ENCODE data around the gene LACTBL1.
"Not testable (repeated sequence)": the region's sequence is repeated elsewhere in the genome, so short reads cannot be mapped to it uniquely, and the experiment has no call there.

The LACTBL1 gene, protein sequence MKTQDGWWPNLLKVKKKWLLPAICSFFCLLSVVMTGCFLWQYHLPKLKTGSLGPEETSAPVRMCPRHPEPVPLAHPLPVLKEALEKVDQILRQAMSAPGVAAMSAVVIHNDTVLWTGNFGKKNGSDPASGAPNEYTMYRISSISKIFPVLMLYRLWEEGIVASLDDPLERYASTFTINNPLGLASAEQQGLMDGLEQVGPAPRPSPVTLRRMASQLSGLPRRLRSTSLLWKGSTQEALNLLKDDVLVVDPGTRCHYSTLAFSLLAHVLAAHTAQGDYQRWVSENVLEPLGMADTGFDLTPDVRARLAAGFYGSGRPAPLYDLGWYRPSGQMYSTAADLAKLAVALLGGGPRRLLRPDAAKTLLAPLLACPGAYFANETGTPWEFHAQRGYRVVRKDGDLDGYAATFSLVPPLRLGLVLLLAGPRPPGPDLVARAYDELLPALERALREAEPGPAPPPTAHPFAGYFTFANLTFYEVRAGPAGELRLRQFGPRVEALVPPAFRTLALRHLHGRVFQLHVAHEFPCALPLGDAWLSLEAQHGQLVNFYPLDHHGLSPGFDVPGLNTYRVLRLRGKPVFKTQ

DNA sequence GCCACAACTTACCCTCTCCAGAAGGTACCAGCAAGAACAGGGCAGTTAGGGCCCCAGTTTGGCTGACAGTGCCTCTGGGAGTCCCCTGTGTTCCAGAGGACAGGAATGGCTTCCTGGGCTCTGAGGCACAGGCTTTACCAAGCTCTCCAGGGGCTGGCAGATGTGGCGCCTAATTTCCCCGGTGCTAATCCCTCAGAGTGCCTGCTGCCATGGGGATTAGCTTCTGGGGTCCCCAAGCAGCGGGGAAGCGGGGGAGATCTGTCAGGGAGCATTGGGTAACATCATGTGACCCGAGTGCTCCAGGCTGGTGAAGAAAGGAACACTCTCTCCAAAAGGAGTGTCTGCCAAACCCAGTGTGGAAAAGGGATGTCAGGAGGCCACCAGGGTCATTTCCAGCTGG, at the start of gene LACTBL1:
LACTBL1 (minus strand) TSS at position 107 of the 400 bp plus-strand sequence. CDS start 550 bp downstream, outside the sequence.
- no peak for DNase-seq (ENCODE audit: low read depth)

- DNase-seq (ENCODE audit: low read depth) = no peak
Measured at GRCh38 chr1:23021834-23022233, 49.2 kb upstream of the LACTBL1 start.

GRCh38 chr1:23020706-23021405, 48.2 kb upstream of the LACTBL1 start:
- DNase-seq (ENCODE audit: low read depth) = no peak

- DNase-seq (ENCODE audit: low read depth) = peak; percentile 4
Measured at GRCh38 chr1:23019863-23020625, 47.4 kb upstream of the LACTBL1 start.

DNA sequence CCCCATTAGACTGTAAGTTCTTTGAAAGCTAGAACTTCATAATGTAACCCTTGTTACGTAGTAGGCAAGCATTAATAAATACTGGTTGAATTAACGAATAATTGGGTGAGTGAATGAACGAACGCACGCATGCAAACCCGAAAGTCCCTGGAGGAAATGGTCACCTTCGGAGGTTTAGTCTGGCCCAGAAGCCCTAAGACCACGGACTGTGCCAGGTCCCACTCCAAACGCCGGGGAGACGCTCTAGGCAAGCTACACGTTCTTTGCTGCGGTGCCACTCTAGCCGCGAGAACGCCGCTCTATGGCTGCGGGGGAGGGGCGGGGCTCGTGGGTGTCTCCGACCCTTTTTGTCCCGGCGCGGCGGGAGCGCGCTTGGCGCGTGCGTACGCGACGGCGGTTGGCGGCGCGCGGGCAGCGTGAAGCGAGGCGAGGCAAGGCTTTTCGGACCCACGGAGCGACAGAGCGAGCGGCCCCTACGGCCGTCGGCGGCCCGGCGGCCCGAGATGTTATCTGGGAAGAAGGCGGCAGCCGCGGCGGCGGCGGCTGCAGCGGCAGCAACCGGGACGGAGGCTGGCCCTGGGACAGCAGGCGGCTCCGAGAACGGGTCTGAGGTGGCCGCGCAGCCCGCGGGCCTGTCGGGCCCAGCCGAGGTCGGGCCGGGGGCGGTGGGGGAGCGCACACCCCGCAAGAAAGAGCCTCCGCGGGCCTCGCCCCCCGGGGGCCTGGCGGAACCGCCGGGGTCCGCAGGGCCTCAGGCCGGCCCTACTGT, 46.6 kb upstream of the LACTBL1 start, which contains the start of gene KDM1A:
KDM1A (plus strand) TSS at position 375 of the 769 bp plus-strand sequence; CDS start at position 504, 129 bp downstream.
- peak; percentile 94 for DNase-seq (ENCODE audit: low read depth)

DNA sequence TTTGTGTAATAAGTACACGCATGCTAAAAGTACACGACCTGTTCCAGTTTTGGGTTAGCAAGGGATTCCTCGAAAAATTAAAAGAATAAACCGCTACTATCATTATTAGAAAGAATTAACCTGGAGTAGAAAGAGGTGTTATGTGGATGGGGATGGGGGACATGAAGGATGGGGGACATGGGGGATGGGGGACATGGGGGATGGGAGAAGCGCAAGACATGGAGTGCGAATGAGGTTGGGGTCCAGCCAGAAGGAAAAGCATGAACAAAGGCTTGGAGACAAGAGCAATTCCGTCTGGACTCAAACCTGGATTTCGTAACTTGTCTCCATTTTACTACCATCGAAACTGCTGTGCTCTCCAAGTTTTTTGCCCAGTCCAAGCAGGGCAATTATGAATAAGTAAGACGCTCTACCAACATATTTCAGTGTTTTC, 46.0 kb upstream of the LACTBL1 start:
- no peak for DNase-seq (ENCODE audit: low read depth)

DNA sequence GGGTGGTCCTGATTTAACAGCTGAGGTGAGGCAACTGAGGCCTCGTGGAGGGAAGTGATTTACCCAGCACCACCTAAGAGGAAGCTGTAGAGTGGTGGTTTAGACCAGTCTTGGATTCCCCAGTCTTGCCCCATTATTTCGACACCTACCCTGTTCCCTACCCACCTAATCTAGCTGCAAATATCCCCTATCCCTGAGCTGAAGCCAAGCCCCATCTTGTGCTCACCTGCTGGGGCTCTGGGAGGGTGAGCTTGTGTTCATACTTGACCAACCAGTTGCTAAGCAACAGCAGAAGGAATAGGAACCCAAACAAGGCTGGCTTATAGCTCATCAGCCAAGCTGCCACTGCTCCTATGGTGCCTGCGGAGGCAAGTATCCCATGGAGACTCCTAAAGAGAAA, 41.0 kb upstream of the LACTBL1 start:
- no peak for DNase-seq (ENCODE audit: low read depth)

- not testable (repeated sequence) for DNase-seq (ENCODE audit: low read depth)
Measured at GRCh38 chr1:23010025-23010424, 37.4 kb upstream of the LACTBL1 start.

DNA sequence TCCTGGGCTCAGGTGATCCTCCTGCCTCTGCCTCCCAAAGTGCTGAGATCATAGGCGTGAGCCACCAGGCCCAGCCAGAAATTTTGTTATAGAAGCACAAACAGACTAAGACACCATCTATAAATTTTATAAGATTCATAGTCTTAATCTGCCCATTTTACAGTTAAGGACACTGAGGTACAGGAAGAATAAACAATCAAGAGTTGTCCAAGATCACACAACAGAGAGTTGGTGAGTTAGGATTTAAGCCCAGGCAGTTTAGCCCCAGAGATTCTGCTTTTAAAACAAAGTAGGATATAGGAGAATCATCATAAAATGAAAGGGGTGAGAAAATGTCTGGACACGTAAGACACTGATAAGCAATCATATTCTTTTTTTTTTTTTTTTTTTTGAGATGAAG, 36.2 kb upstream of the LACTBL1 start:
- no peak for DNase-seq (ENCODE audit: low read depth)

DNA sequence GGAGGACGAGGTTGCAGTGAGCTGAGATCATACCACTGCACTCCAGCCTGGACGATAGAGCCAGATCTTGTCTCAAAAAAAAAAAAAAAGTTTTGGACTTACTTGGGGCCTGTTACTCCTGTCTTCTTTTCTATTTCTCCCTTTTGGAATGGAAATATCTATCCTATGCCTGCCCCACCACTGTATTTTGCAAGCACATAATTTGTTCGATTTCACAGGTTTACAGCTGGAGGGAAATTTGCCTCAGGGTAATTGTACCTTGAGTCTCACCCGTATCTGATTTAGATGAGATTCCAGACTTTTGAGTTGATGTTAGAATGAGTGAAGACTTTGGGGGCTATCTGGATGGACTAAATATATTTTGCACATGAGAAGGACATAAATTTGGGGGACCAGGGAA, 34.4 kb upstream of the LACTBL1 start:
- DNase-seq (ENCODE audit: low read depth) = no peak

GRCh38 chr1:23004769-23005168, 32.1 kb upstream of the LACTBL1 start:
- not testable (repeated sequence) for DNase-seq (ENCODE audit: low read depth)

- no peak for DNase-seq (ENCODE audit: low read depth)
Measured at GRCh38 chr1:23004112-23004511, 31.4 kb upstream of the LACTBL1 start.

- not testable (repeated sequence) for DNase-seq (ENCODE audit: low read depth)
Measured at GRCh38 chr1:23002218-23002617, 29.6 kb upstream of the LACTBL1 start.

DNA sequence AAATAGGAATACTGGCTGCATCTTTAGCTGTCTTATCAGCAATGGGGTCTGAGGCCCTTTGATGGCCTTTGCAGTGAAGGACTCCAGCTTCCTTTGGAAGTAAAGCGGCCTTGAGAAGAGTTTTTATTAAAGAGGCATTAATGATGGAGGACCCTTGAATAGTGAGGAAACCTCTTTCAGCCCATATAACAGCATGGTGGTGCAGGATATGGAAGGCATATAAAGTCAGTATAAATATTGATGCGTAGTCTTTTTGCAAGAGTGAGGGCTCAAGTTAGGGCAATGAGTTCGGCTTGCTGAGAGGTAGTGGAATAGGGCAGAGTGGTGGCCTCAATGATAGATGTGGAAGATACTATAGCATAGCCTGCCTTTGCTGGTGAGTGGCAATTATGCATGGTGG, 27.5 kb upstream of the LACTBL1 start:
- not testable (repeated sequence) for DNase-seq (ENCODE audit: low read depth)

GRCh38 chr1:22997528-22997927, 24.9 kb upstream of the LACTBL1 start:
- not testable (repeated sequence) for DNase-seq (ENCODE audit: low read depth)

DNA sequence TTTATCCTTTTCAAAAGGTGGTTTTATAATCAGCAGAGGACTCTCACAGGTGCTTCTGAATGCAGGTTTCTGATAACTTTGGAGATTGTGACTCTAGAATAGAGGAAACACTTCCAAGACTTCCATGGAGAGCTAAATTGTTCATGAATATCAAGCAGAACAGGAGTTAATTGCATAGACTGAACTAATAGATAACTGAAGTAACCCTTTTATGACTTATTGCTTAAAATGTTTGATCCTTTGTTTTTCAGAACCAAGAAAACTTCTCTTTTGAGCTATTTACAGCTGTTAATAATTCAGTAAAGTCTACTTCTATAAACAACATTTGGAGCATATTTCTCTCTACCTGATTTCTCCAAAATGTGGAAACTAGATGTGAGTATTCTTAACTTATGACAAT, 23.1 kb upstream of the LACTBL1 start:
- no peak for DNase-seq (ENCODE audit: low read depth)

- not testable (repeated sequence) for DNase-seq (ENCODE audit: low read depth)
Measured at GRCh38 chr1:22993220-22993795, 20.6 kb upstream of the LACTBL1 start.

DNA sequence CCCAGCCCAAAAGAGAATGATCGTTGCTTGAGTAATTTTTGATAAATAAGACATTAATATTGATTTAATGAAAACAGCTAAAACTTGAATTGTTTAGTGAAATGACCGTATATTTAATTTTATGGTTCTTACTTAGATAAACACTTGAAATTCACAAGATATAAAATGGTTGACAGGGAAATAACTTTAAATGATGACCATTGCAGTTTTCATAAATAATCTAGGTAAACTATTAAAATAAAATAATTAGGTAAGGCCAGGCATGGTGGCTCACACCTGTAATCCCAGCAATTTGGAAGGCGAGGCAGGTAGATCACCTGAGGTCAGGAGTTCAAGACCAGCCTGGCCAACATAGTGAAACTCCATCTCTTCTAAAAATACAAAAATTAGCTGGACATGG, 19.7 kb upstream of the LACTBL1 start:
- DNase-seq (ENCODE audit: low read depth) = not testable (repeated sequence)

DNA sequence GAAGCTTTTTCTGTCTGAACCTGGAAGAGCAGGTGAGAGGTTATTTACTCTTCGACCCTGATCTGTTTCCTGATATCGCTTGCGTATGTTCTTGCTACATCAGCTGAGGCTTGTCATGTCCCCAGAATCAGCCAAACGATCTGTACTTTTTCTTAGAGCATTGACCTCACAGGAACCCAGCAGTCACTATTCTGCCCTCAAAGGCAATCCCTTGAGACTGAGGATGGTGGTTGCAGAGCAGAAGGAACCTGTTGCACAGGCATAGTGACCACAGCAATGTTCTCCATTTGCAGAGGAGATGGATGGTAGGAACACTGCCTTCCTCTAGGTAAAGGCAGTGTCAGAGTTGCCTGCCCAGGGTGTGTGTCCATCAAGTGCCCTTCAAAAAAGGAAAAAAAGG, 11.3 kb upstream of the LACTBL1 start:
- no peak for DNase-seq (ENCODE audit: low read depth)

- not testable (repeated sequence) for DNase-seq (ENCODE audit: low read depth)
Measured at GRCh38 chr1:22980471-22980790, 7.8 kb upstream of the LACTBL1 start.

DNA sequence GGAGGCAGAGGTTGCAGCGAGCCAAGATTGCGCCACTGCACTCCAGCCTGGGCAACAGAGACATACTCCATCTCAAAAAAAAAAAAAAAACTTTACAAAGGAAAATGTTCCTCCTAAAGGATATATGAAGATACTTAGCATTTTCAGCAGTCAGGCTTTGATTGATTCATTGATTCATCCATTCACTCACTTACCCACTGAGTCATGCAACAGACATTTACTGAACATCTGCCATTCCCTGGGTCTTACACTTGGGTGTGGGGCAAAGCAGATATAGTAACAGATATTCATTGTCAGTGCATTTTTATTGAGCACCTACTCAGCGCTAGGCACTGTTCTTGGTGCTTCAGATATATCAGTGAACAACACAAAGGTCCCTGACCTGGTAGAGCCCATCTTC, 5.6 kb upstream of the LACTBL1 start:
- no peak for DNase-seq (ENCODE audit: low read depth)

Measured in activated T-cell treated with anti-CD3 and anti-CD28 coated beads for 1 hour (primary cell).